CD4-positive, alpha-beta T cell treated with Interleukin-1 beta for 1 hour (primary cell): ENCODE measurements around the gene LRFN2.

Source experiments
- DNase-seq, 2 donors: peaks; one replicate each; pipeline ENCODE4 v3.0.0-alpha.2; 2020 to 2022

The LRFN2 gene

DNA sequence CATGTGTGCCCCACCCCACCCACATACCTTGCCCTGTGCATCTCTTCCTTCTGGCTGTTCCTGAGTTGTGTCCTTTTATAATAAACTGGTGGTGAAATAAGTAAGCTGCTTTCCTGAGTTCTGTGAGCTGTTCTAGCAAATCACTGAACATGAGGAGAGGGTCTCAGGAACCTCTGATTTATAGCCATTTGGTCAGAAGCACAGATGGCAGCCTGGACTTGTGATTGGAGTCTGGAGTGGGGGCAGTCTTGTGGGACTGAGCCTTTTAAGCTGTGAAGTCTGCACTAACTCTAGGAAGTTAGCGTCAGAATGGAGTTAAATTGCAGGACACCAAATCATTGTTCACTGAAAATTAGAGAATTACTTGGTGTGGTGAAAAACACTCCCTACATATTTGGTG, 245.4 kb downstream of the LRFN2 start:
- DNase-seq = no peak
